Measurements from ENCODE around the gene FBXO28. TPM values are rescaled to one million over a fixed set of nuclear protein-coding genes. Genes with fewer than 3 reads are reported as not detected.

The FBXO28 gene
- polyA plus RNA-seq, 1 donor from 2014 or later = 20.3 TPM

DNA sequence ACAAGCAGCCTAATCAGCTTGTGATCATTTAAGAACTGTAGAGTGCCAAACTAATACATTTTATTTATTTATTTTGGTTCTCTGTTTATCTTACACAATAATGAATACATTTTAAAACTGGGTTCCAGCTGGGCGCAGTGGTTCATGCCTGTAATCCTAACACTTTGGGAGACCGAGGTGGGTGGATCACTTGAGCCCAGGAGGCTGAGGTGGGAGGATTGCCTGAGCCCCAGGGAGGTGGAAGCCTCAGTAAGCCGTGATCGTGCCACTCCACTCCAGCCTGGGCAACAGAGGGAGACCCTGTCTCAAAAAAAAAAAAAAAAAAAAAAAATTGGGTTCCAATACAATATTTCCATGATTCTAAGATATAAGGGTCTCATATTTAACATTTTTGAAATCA is 9.2 kb downstream of the FBXO28 start:
- Histone ChIP-seq H3K9me2 (ENCODE audit: insufficient read depth, low read length) (no peaks in the 10 kb centered on the region), H3F3A (ENCODE audit: insufficient read depth, low read length, poor library complexity, severe bottlenecking) (no peaks in the 10 kb centered on the region), H3K4me2 (ENCODE audit: low read length) (no peak overlapping the region), H3K9me3 (ENCODE audit: low read length) (no peaks in the 10 kb centered on the region), H3K27ac (ENCODE audit: low read length) (no peak overlapping the region), H2AFZ (ENCODE audit: low read depth, low read length) (no peak overlapping the region), H3K27me3 (ENCODE audit: insufficient read depth, low read depth, low read length) (no peaks in the 10 kb centered on the region), H4K20me1 (ENCODE audit: insufficient read depth) (no peaks in the 10 kb centered on the region), H3K79me2 (replicated peaks; ENCODE audit: insufficient read depth, low read length) (peaks cover 52% of the 10 kb centered on the region), H3K36me3 (ENCODE audit: insufficient read depth, low read length) (no peaks in the 10 kb centered on the region), H3K4me3 (ENCODE audit: low read length) (no peak overlapping the region), H3K9ac (ENCODE audit: low read length) (no peak overlapping the region)
- TF ChIP-seq EP300 (conservative IDR thresholded peaks at IDR 0.05; ENCODE audit: poor library complexity, severe bottlenecking) (no peak), TAF1 (IDR thresholded peaks at IDR 0.05; ENCODE audit: low read depth) (no peak), MXI1 (conservative IDR thresholded peaks at IDR 0.05; ENCODE audit: poor library complexity, severe bottlenecking) (no peak), EZH2 (IDR thresholded peaks at IDR 0.05; ENCODE audit: borderline replicate concordance, insufficient read depth, low read length, poor library complexity, severe bottlenecking) (no peak), RAD21 (conservative IDR thresholded peaks at IDR 0.05) (no peak), POLR2AphosphoS5 (IDR thresholded peaks at IDR 0.05) (no peak), SMC3 (conservative IDR thresholded peaks at IDR 0.05; ENCODE audit: poor library complexity) (no peak)
- TF ChIP-seq, protein P1, sequence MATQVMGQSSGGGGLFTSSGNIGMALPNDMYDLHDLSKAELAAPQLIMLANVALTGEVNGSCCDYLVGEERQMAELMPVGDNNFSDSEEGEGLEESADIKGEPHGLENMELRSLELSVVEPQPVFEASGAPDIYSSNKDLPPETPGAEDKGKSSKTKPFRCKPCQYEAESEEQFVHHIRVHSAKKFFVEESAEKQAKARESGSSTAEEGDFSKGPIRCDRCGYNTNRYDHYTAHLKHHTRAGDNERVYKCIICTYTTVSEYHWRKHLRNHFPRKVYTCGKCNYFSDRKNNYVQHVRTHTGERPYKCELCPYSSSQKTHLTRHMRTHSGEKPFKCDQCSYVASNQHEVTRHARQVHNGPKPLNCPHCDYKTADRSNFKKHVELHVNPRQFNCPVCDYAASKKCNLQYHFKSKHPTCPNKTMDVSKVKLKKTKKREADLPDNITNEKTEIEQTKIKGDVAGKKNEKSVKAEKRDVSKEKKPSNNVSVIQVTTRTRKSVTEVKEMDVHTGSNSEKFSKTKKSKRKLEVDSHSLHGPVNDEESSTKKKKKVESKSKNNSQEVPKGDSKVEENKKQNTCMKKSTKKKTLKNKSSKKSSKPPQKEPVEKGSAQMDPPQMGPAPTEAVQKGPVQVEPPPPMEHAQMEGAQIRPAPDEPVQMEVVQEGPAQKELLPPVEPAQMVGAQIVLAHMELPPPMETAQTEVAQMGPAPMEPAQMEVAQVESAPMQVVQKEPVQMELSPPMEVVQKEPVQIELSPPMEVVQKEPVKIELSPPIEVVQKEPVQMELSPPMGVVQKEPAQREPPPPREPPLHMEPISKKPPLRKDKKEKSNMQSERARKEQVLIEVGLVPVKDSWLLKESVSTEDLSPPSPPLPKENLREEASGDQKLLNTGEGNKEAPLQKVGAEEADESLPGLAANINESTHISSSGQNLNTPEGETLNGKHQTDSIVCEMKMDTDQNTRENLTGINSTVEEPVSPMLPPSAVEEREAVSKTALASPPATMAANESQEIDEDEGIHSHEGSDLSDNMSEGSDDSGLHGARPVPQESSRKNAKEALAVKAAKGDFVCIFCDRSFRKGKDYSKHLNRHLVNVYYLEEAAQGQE (IDR thresholded peaks at IDR 0.05; ENCODE audit: borderline replicate concordance) = no peak
- TF ChIP-seq, protein P2, sequence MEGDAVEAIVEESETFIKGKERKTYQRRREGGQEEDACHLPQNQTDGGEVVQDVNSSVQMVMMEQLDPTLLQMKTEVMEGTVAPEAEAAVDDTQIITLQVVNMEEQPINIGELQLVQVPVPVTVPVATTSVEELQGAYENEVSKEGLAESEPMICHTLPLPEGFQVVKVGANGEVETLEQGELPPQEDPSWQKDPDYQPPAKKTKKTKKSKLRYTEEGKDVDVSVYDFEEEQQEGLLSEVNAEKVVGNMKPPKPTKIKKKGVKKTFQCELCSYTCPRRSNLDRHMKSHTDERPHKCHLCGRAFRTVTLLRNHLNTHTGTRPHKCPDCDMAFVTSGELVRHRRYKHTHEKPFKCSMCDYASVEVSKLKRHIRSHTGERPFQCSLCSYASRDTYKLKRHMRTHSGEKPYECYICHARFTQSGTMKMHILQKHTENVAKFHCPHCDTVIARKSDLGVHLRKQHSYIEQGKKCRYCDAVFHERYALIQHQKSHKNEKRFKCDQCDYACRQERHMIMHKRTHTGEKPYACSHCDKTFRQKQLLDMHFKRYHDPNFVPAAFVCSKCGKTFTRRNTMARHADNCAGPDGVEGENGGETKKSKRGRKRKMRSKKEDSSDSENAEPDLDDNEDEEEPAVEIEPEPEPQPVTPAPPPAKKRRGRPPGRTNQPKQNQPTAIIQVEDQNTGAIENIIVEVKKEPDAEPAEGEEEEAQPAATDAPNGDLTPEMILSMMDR (IDR thresholded peaks at IDR 0.05; ENCODE audit: poor library complexity, severe bottlenecking) = no peak

DNA sequence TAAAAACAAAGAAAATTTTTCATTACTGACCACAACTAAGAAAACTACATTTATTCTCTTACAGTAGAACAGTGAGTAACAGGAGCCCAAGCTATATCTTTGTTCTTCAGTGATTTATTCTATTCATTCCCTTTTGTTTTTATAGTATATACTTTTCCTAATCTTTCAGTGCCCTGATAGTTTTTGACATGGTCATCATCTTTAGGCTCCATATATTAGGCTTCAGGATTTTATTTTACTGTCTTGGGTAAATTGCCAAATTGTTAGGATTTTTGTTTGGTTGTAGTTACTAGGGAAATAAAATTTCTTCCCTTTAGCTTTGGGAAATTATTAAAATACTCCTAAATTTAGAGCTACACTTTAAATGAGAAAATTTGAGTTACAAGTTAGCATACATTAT is 10.3 kb downstream of the FBXO28 start:
- H3K9ac ChIP-seq (ENCODE audit: low read length) = no peak overlapping the region
- H3K9me2 ChIP-seq (ENCODE audit: insufficient read depth, low read length) = no peaks in the 10 kb centered on the region
- no peak overlapping the region for H3K27ac ChIP-seq (ENCODE audit: low read length)
- H3K36me3 ChIP-seq (ENCODE audit: insufficient read depth, low read length) = no peaks in the 10 kb centered on the region
- H3K79me2 ChIP-seq (replicated peaks; ENCODE audit: insufficient read depth, low read length) = peaks cover 50% of the 10 kb centered on the region
- no peak overlapping the region for H2AFZ ChIP-seq (ENCODE audit: low read depth, low read length)
- no peaks in the 10 kb centered on the region for H3F3A ChIP-seq (ENCODE audit: insufficient read depth, low read length, poor library complexity, severe bottlenecking)
- no peaks in the 10 kb centered on the region for H4K20me1 ChIP-seq (ENCODE audit: insufficient read depth)
- H3K4me2 ChIP-seq (ENCODE audit: low read length) = no peak overlapping the region
- H3K9me3 ChIP-seq (ENCODE audit: low read length) = no peaks in the 10 kb centered on the region
- H3K27me3 ChIP-seq (ENCODE audit: insufficient read depth, low read depth, low read length) = no peaks in the 10 kb centered on the region
- TF ChIP-seq MXI1 (conservative IDR thresholded peaks at IDR 0.05; ENCODE audit: poor library complexity, severe bottlenecking) = no peak
- TF ChIP-seq SMC3 (conservative IDR thresholded peaks at IDR 0.05; ENCODE audit: poor library complexity) = no peak
- no peak for TF ChIP-seq POLR2AphosphoS5 (IDR thresholded peaks at IDR 0.05)
- TF ChIP-seq, protein P1 (IDR thresholded peaks at IDR 0.05; ENCODE audit: borderline replicate concordance) = no peak
- H3K4me3 ChIP-seq (ENCODE audit: low read length) = no peak overlapping the region
